Effector CD4-positive, alpha-beta T cell (primary cell): ENCODE results near the gene PTPN21.

Experiments used
- DNase-seq: peaks from one replicate; pipeline ENCODE4 v3.0.0-alpha.2; 2020

PTPN21 gene

DNA sequence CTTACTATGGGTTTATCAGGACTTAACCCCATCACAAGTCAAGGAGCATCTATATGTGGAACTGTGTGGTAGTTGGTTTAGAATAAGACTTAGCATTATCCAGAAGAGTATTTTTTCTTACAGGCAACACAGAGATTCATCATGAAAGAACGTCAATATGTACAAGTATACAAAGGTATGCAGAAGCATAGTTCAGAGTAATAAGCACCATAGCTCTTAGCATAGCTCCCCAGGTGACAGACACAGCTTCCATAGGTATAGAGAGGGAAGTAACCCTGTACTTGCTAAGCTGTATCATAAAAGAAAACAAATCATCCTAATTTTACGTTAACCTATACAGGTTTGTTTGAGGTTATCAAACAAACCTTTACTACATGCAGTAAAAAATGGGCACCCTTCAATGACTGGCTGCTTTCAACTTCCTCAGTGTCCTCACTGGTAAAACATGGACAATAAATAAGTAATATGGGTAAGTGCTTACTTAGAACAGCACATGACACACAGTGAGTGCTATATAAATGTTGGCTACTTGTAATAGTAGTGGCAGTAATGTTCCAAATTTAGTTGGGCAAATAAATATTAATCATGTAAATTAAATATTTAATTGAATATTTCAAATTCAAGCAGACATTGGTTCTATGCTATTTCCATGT, 50.9 kb downstream of the PTPN21 start:
- DNase-seq = no peak

DNA sequence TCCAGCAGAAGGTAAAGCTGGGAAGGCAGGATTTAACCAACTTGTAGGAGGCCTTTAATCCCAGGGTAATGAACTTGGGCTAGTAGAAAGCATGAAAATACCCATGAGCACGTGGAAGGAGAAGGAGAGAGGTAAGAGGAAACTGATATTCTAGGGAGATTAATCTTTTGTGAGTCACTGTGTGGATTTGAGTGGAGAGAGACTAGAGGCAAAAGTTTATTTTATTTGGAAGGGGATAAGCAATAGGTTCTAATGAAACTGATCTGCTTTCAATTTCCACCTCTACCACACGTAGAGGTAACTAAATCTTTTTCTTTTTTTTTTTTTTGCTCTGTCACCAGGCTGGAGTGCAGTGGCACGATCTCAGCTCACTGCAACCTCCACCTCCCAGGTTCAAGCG, 52.1 kb downstream of the PTPN21 start:
- no peak for DNase-seq

DNA sequence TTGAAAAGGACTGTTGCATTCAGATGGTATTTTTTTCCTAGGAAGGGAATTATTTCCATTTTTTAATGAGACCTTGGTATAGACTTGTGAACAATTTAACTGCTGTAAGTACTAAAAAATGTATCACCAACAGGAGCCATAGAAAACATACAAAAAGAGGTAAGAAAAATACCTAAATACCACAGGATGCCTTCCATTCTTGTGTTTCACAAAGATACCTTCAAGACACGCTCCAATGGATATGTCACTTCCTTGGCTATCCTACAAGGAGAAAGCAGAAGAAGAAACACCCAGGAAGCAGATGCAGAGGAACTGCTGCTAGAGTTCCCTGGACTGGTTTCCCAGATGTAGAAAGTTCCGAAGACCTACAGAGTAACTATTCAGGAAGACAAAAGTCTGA, 54.2 kb downstream of the PTPN21 start:
- DNase-seq = no peak

- no peak for DNase-seq
Measured at GRCh38 chr14:88499225-88499624, 55.6 kb downstream of the PTPN21 start.

DNA sequence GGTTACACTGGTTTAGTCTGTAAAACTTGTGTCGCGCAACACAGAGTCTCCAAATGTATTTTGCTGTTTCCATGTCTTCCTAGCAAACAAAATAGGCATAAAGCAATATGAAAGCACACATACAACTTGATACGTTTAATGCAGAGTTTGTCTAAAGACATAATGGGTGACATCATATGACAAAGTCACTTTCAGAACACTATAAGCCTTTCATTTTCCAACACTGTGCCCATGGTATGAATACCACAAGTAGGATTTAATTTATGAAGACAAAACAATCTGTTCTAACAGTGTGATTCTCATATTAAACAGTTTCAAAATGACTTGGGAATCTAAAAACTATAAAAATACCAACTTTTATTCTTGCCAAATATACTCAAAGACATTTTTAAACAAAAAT, 58.4 kb downstream of the PTPN21 start:
- DNase-seq = no peak

DNA sequence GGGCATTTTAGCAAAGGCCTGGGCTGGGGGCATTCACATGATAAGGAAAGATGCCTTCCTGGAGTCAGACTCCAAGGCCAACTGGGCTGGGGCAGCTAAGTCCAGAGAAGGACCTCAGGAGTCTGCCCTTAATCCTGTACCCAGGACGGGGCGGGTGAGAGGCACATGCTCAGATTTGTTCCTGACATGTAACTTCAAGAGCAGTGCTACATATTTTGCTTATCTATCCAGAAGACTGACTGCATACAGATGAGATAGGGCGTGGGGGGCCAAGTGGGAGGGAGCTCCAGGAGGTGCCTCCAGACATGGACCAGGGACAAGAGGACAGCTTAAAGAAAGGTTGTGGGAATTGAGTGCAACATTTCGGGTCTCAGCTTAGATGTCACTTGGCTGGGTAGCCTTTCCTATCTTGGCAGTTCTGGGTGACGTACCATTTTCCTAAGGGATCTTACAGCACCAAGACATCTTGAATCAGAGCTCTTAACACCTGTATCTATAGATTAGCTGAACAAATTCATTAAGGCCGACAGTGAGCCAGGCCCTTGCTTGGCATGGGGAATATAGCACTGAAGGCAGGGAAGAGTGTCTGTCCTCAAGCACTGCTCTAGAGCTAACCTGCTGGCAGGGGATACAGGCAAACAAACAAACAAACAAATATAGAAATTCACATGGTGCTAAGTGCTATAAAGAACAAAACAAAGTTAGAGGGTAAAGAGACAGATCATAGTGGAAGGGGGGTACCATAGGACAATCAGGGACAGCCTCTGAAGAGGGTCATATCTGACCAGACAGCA, 61.2 kb downstream of the PTPN21 start:
- no peak for DNase-seq

- peak; percentile 55 for DNase-seq
Measured at GRCh38 chr14:88492272-88493089, 62.3 kb downstream of the PTPN21 start.

DNA sequence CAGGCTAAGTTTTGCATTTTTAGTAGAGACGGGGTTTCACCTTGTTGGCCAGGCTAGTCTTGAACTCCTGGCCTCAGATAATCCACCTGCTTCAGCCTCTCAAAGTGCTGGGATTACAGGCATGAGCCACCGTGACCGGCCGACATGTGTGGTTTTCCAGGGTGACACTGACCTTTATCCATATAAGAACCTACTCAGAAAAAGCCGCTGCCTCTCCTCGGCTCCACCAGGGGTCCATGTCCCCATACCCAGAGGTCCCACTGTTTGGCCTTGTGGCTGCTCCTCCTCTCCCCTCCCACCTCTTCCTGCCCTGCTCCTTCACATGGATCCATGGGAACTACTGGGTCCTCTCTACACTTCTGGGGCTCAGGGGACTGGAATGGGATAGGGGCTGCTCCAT, 64.6 kb downstream of the PTPN21 start:
- DNase-seq = no peak

DNA sequence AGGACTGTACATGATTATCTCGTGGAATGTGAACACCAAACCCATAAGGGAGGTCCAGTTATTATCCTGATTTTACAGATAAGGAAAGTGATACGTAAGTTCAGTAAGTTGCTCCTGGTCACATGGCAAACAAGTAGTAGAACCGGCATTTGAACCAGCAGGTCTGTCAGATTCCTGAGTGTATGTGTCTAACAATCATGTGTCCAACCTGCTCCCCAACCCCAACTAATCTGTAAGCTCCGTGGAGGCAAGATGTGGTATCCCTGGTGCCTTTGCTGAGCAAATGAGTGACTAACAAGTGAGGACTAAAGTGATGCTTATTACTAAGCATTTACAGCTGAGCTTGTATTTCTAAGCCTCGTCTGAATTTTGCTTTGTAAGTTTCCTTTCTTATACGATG, 65.9 kb downstream of the PTPN21 start:
- DNase-seq = no peak

DNA sequence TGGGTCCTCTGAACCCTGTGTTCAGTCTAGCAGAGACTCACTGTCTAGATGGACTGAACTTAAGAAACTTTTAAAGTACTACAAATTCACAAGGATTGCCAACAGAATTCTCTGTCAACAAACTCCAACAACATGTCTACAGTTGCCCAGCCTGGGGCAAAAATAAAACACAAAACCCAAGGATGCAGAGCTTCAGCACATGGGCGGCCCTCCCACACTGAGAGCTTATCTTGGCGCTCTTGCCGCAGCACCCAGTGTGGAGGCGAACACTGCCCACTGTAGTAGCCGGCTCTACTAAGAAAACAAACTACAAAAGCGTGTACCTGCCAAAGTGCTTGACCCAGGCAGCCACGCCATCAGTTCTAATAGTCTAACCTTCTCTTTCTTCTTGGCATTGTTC, 66.7 kb downstream of the PTPN21 start:
- no peak for DNase-seq

- no peak for DNase-seq
Measured at GRCh38 chr14:88482524-88482923, 72.3 kb downstream of the PTPN21 start.

DNA sequence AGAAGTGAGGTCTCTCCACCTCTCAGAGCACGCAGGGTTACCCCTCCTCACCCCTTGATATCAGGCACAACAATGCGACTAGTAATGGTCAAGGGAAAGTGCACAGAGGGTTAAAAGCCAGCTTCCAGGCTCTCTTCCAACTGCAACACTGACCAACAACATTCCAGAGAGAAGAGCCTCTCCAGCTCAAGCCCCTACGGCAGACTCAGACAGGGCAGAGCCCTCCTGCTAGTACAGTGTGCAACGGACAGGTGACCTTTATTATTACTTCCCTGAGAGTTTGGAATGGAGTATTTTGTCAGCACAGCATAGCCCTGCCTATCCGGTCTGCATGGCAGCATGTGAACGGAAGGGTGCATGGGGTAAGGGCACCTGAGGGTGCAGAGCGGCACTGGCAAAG, 73.0 kb downstream of the PTPN21 start:
- no peak for DNase-seq

- no peak for DNase-seq
Measured at GRCh38 chr14:88481059-88481458, 73.7 kb downstream of the PTPN21 start.

DNA sequence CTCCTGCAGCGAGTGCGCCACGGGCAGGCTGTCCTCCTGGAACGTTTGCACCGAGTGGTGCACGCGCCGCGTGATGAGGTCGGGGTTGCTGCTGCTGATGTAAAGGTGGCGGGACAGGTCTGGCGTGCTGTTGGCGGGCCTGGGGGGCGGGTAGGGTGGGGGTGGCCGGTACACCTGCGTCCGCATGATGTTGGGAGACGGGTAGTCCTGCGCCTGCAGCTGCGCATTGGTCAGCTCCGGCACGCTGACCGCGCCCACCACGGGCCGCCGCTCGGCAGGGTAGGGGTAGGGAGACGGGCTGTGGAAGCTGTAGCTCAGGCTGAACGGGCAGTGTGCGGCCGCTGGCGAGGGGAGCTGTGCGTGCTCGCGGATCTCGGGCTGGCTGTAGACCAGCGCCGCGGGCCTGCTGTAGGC, 75.2 kb downstream of the PTPN21 start:
- no peak for DNase-seq

- DNase-seq = no peak
Measured at GRCh38 chr14:88478931-88479330, 75.9 kb downstream of the PTPN21 start.

DNA sequence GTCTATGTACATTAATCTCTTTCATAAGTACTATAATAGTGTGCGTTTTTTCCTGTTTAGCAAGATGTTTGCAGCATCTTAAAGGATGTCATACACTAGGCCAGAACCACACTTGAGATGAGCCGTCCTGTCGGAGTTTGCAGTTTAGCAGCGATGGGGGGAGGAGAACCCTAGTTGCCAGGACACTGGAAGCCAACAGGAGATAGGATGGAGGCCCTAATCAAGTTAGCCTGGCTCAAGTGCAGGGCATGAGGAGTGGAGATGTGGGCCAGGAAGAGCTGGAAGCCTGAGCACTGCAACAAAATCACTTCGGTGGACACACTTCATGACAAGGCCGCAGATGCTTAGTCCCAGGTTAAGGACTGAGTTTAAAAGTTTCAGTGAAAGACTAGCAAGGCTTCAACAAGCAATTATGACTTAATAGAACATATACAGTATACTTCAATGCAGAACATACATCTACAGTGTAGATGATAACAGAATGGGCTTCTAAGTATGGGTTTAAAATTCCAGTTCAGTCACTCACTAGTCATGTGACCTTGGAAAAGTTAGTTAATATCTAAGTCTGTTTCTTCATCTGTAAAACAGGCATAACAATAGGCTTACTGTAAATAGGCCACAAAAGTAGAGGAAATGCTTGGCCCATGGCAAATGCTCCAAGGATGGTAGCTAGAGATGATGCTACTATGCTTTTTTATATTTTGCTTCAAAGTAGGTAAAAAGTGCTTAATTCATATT, 77.1 kb downstream of the PTPN21 start:
- DNase-seq = no peak

DNA sequence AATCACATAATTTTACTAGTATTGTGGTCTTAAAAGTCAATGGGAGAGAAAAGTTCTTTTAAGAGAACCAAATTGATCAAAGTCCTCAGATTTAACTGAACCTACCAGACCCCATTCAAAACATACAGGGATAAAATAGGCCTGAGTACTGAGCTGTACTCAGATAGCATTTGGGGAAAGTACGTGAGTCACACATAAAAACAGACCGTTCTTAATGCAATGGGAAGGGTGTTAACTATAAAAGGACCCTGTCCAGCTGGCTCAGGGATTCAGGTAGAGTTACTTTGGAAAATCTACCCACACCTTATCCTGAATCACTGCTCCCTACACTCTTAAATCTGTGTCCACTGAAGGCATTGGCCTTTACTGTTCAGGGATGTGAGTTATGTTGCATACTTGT, 78.0 kb downstream of the PTPN21 start:
- no peak for DNase-seq

DNA sequence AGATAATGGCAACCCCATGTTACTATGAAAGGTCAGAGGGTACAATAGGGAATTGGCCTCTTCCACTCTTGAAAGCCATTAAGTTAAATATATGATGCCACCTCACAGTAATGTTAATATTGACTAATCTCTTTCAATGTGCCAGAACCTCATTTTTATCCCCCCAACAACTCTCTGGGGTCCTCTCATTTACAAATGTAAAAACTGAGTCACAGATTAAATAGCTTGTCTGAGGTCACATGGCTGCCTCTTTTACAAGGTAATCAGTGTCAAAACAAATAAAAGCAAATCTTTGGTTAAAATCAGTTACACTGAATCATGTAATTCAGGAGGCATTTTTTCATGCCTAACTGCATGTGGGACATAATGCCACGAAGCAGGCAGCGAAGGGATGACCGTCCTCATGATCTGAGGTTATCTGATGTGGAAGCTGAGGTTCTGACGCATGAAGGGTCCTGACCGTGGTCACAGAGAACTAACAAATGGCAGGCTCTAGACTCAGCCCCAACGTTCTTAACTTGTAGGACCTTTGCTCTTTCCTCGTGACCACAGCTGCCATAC, 78.5 kb downstream of the PTPN21 start:
- DNase-seq = no peak

GRCh38 chr14:88473791-88474190, 81.0 kb downstream of the PTPN21 start:
- no peak for DNase-seq

- no peak for DNase-seq
Measured at GRCh38 chr14:88470542-88471440, 84.0 kb downstream of the PTPN21 start.

DNA sequence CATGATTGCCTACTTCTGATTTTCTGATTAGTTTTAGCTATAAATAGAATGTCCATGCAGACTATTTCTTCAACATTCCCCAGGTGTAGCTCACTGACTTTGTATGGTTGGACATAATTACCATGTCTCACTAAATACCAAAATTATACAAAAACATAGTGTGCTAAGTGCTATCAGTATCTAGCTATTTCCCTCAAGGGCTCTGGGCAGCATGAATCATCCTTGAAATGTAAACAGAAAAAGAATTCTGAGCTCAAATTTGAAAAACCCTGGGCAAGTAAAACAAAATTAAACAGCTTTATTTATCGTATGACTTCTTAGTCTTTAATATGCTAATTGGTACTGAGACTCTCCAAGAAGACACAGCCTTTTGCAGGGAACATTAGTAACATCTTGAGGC, 86.4 kb downstream of the PTPN21 start:
- DNase-seq = no peak

GRCh38 chr14:88463318-88463717, 91.5 kb downstream of the PTPN21 start:
- DNase-seq = no peak
